ACHN (cell line): ENCODE measurements around the gene NMU.
"Not testable (repeated sequence)": the region's sequence is repeated elsewhere in the genome, so short reads cannot be mapped to it uniquely, and the experiment has no call there.

Experiments used
- DNase-seq: peaks from one replicate; pipeline ENCODE4 v3.0.0-alpha.2; 2015
- in situ Hi-C: cut with HindIII; loops from 2 replicates; pipeline ENCODE4 v1.10.0; 2017; ENCODE audit warnings: low sequenced_read_pairs, low pct_ligation_motif_present, low pct_unique_long_range_greater_than_20kb

Gene NMU

GRCh38 chr4:55634417-55635128, 1.5 kb downstream of the NMU start:
- in situ Hi-C loops: no loop called here
- DNase-seq: no peak

GRCh38 chr4:55633903-55634302, 2.2 kb downstream of the NMU start:
- DNase-seq: no peak
- in situ Hi-C loops: no loop called here

- DNase-seq: no peak
- in situ Hi-C loops: no loop called here
Observed at GRCh38 chr4:55625835-55626234, 10.3 kb downstream of the NMU start.

- DNase-seq, in situ Hi-C loops: not testable (repeated sequence)
Observed at GRCh38 chr4:55624063-55624462, 12.0 kb downstream of the NMU start.

- in situ Hi-C loops: no loop called here
Observed at GRCh38 chr4:55618546-55619143, 17.5 kb downstream of the NMU start.

GRCh38 chr4:55617587-55618197, 18.4 kb downstream of the NMU start:
- DNase-seq: no peak
- in situ Hi-C loops: no loop called here

More at GRCh38 chr4:55618546-55619143, 17.5 kb downstream of the NMU start:
- no peak for DNase-seq

GRCh38 chr4:55615008-55615407, 21.1 kb downstream of the NMU start:
- in situ Hi-C loops: no loop called here
- no peak for DNase-seq

- no peak for DNase-seq
- in situ Hi-C loops: no loop called here
Observed at GRCh38 chr4:55613621-55614020, 22.5 kb downstream of the NMU start.

- in situ Hi-C loops: no loop called here
- DNase-seq: no peak
Observed at GRCh38 chr4:55612341-55612740, 23.8 kb downstream of the NMU start.

- DNase-seq: no peak
- in situ Hi-C loops: no loop called here
Observed at GRCh38 chr4:55611358-55612059, 24.6 kb downstream of the NMU start.

GRCh38 chr4:55610381-55610780, 25.7 kb downstream of the NMU start:
- no peak for DNase-seq
- in situ Hi-C loops: no loop called here

GRCh38 chr4:55609393-55609866, 26.7 kb downstream of the NMU start:
- in situ Hi-C loops: no loop called here
- DNase-seq: no peak

- no peak for DNase-seq
- in situ Hi-C loops: no loop called here
Observed at GRCh38 chr4:55608591-55608990, 27.5 kb downstream of the NMU start.

- in situ Hi-C loops: no loop called here
- no peak for DNase-seq
Observed at GRCh38 chr4:55604996-55605395, 31.1 kb downstream of the NMU start.

- no peak for DNase-seq
- in situ Hi-C loops: no loop called here
Observed at GRCh38 chr4:55600640-55601039, 35.5 kb downstream of the NMU start.

- in situ Hi-C loops: no loop called here
- no peak for DNase-seq
Observed at GRCh38 chr4:55598641-55599040, 37.5 kb downstream of the NMU start.

- no peak for DNase-seq
- in situ Hi-C loops: no loop called here
Observed at GRCh38 chr4:55592014-55592413, 44.1 kb downstream of the NMU start, which contains the start of gene PDCL2. Gene PDCL2, minus strand, starts transcription at chr4:55592245. Its CDS starts 136 bp downstream, at chr4:55592109.

GRCh38 chr4:55588160-55588559, 47.9 kb downstream of the NMU start:
- DNase-seq: no peak
- in situ Hi-C loops: no loop called here

- in situ Hi-C loops, DNase-seq: not testable (repeated sequence)
Observed at GRCh38 chr4:55582773-55583172, 53.3 kb downstream of the NMU start.
